ENCODE measurements around the gene BMERB1. TPM values are rescaled to one million over a fixed set of nuclear protein-coding genes. Genes with fewer than 3 reads are reported as not detected.

Gene BMERB1
- polyA plus RNA-seq, 1 of the 3 experiments (the other 2 are of a cell fraction) = 33.9 TPM

DNA sequence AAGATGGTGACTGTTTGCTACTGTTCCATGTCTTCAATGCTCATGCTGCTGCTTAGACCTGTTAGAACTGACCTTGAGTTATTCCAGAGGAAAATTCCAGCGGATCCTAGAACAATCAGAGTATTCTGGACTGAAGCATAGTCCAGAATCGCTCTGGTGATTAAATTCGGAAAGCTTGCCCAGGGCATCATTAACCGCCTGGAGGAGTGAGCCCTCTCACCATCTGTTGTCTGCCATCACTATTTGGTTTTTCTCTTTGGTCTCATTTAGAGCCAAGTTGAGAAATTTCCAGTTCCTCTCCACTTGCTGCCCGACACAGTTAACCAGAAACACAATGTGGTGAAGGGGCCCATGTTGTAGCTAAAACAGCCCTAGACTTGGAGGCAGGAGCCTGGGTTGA lies 104.1 kb downstream of the BMERB1 start:
- Histone ChIP-seq H3K9me2 (no peaks in the 10 kb centered on the region), H3K36me3 (replicated peaks in 1 of 2; ENCODE audit: control insufficient read depth in 1 of 2, insufficient read depth in 2 of 2, low read length in 1 of 2) (no peaks in the 10 kb centered on the region), H3K27ac (ENCODE audit: low read depth in 2 of 2, low read length in 1 of 2) (no peak overlapping the region), H3K9me3 (no peaks in the 10 kb centered on the region), H2AFZ (ENCODE audit: low read depth) (no peak overlapping the region), H3K4me3 (ENCODE audit: low read depth in 2 of 2, low read length in 1 of 2) (no peak overlapping the region), H3K79me2 (ENCODE audit: insufficient read depth) (no peaks in the 10 kb centered on the region), H3K4me1 (ENCODE audit: control insufficient read depth in 1 of 2, insufficient read depth in 2 of 2, low read depth in 1 of 2, low read length in 1 of 2) (no peaks in the 10 kb centered on the region; a peak in 1 of 4 replicates), H3K4me2 (no peak overlapping the region), H3K9ac (no peak overlapping the region), H3F3A (replicated peaks; ENCODE audit: insufficient read depth) (no peaks in the 10 kb centered on the region), H3K27me3 (ENCODE audit: insufficient read depth) (no peaks in the 10 kb centered on the region), H4K20me1 (ENCODE audit: insufficient read depth) (no peaks in the 10 kb centered on the region)
- ChIA-PET POLR2A (no interaction called here), CTCF (interaction anchor here (2.9 kb wide), 1 partner anchor 12 kb away, joined by 12 read pairs; no protein-coding TSS in a partner anchor)
- WGBS (ENCODE audit: low lambda C conversion rate) = 90% methylated on average over 5 of the region's 5 CpGs
- TF ChIP-seq FOSL2 (IDR thresholded peaks at IDR 0.05; ENCODE audit: borderline replicate concordance, low read depth) = no peak
- DNase-seq = no peak

DNA sequence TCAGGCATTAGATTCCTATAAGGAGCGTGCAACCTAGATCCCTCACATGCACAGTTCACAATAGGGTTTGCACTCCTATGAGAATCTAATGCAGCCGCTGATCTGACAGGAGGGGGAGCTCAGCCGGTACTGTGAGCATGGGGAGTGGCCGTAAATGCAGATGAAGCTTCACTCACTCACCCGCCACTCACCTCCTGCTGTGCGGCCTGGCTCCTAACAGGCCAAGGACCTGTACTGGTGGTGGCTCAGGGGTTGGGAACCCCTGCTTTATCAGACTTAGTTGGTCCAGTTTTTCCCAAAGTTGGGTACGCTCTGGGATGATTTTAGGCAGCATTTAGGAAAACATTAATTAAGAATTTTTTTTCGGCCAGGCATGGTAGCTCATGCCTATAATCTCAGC lies 104.8 kb downstream of the BMERB1 start:
- no peaks in the 10 kb centered on the region for H3K79me2 ChIP-seq (ENCODE audit: insufficient read depth)
- H3K9me2 ChIP-seq = no peaks in the 10 kb centered on the region
- ChIA-PET CTCF (interaction anchor here (1.2 to 2.9 kb wide), 2 partner anchors 12 to 113 kb away, joined by 3 to 12 read pairs; no protein-coding TSS in a partner anchor), POLR2A (no interaction called here)
- H3K4me3 ChIP-seq (ENCODE audit: low read depth in 2 of 2, low read length in 1 of 2) = no peak overlapping the region
- no peak for DNase-seq
- no peak overlapping the region for H3K27ac ChIP-seq (ENCODE audit: low read depth in 2 of 2, low read length in 1 of 2)
- no peaks in the 10 kb centered on the region for H3F3A ChIP-seq (replicated peaks; ENCODE audit: insufficient read depth)
- no peaks in the 10 kb centered on the region for H4K20me1 ChIP-seq (ENCODE audit: insufficient read depth)
- no peak overlapping the region for H2AFZ ChIP-seq (ENCODE audit: low read depth)
- H3K36me3 ChIP-seq (replicated peaks in 1 of 2; ENCODE audit: control insufficient read depth in 1 of 2, insufficient read depth in 2 of 2, low read length in 1 of 2) = no peaks in the 10 kb centered on the region
- no peaks in the 10 kb centered on the region; a peak in 1 of 4 replicates for H3K4me1 ChIP-seq (ENCODE audit: control insufficient read depth in 1 of 2, insufficient read depth in 2 of 2, low read depth in 1 of 2, low read length in 1 of 2)
- TF ChIP-seq SIN3A (IDR thresholded peaks at IDR 0.05; ENCODE audit: borderline replicate concordance, low read depth, low read length) = no peak
- no peaks in the 10 kb centered on the region for H3K9me3 ChIP-seq
- no peaks in the 10 kb centered on the region for H3K27me3 ChIP-seq (ENCODE audit: insufficient read depth)
- no peak overlapping the region for H3K9ac ChIP-seq
- H3K4me2 ChIP-seq = no peak overlapping the region
- WGBS (ENCODE audit: low lambda C conversion rate) = 95% methylated on average over 8 of the region's 8 CpGs

- no peak overlapping the region for H3K9ac ChIP-seq
- POLR2A ChIA-PET = interaction anchor here (0.6 to 0.7 kb wide), 2 partner anchors 30 to 607 kb away, joined by 3 read pairs; no protein-coding TSS in a partner anchor
- H3K27me3 ChIP-seq (ENCODE audit: insufficient read depth) = no peaks in the 10 kb centered on the region
- no peaks in the 10 kb centered on the region for H3K79me2 ChIP-seq (ENCODE audit: insufficient read depth)
- H3K9me2 ChIP-seq = no peaks in the 10 kb centered on the region
- CTCF ChIA-PET = interaction anchor here (0.8 to 2.6 kb wide), 2 partner anchors 9 to 18 kb away, joined by 3 to 13 read pairs; no protein-coding TSS in a partner anchor
- H3K27ac ChIP-seq (ENCODE audit: low read depth in 2 of 2, low read length in 1 of 2) = no peak overlapping the region
- no peaks in the 10 kb centered on the region for H3K36me3 ChIP-seq (replicated peaks in 1 of 2; ENCODE audit: control insufficient read depth in 1 of 2, insufficient read depth in 2 of 2, low read length in 1 of 2)
- WGBS (ENCODE audit: low lambda C conversion rate) = 93% methylated on average over 6 of the region's 7 CpGs
- no peak for DNase-seq
- no peaks in the 10 kb centered on the region; a peak in 1 of 4 replicates for H3K4me1 ChIP-seq (ENCODE audit: control insufficient read depth in 1 of 2, insufficient read depth in 2 of 2, low read depth in 1 of 2, low read length in 1 of 2)
- no peak overlapping the region for H3K4me2 ChIP-seq
- H3F3A ChIP-seq (replicated peaks; ENCODE audit: insufficient read depth) = no peaks in the 10 kb centered on the region
- no peak overlapping the region for H2AFZ ChIP-seq (ENCODE audit: low read depth)
- no peak overlapping the region for H3K4me3 ChIP-seq (ENCODE audit: low read depth in 2 of 2, low read length in 1 of 2)
- H4K20me1 ChIP-seq (ENCODE audit: insufficient read depth) = no peaks in the 10 kb centered on the region
- TF ChIP-seq, protein P1, sequence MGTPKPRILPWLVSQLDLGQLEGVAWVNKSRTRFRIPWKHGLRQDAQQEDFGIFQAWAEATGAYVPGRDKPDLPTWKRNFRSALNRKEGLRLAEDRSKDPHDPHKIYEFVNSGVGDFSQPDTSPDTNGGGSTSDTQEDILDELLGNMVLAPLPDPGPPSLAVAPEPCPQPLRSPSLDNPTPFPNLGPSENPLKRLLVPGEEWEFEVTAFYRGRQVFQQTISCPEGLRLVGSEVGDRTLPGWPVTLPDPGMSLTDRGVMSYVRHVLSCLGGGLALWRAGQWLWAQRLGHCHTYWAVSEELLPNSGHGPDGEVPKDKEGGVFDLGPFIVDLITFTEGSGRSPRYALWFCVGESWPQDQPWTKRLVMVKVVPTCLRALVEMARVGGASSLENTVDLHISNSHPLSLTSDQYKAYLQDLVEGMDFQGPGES (IDR thresholded peaks at IDR 0.05; ENCODE audit: low read depth, low read length) = no peak
- TF ChIP-seq FOXM1 (IDR thresholded peaks at IDR 0.05; ENCODE audit: low read depth) (no peak), SIN3A (IDR thresholded peaks at IDR 0.05; ENCODE audit: borderline replicate concordance, low read depth, low read length) (no peak), SMC3 (IDR thresholded peaks at IDR 0.05; ENCODE audit: low read depth, low read length) (no peak), TCF12 (IDR thresholded peaks at IDR 0.05) (no peak), FOXJ3 (CRISPR knock-in tag; IDR thresholded peaks at IDR 0.05) (no peak), EZH2phosphoT487 (IDR thresholded peaks at IDR 0.05; ENCODE audit: borderline replicate concordance, low read depth) (no peak), MXI1 (IDR thresholded peaks at IDR 0.05; ENCODE audit: low read depth, low read length) (no peak), TAF1 (IDR thresholded peaks at IDR 0.05; ENCODE audit: borderline replicate concordance, low read depth, low read length) (no peak), REST (IDR thresholded peaks at IDR 0.05; ENCODE audit: low read depth, low read length) (no peak), RAD21 (IDR thresholded peaks at IDR 0.05; ENCODE audit: low read length) (no peak), JUND (IDR thresholded peaks at IDR 0.05) (no peak), GATA2 (CRISPR knock-in tag; IDR thresholded peaks at IDR 0.05) (no peak), MEF2A (IDR thresholded peaks at IDR 0.05; ENCODE audit: borderline replicate concordance, low read depth) (no peak)
- TF ChIP-seq, protein P2, sequence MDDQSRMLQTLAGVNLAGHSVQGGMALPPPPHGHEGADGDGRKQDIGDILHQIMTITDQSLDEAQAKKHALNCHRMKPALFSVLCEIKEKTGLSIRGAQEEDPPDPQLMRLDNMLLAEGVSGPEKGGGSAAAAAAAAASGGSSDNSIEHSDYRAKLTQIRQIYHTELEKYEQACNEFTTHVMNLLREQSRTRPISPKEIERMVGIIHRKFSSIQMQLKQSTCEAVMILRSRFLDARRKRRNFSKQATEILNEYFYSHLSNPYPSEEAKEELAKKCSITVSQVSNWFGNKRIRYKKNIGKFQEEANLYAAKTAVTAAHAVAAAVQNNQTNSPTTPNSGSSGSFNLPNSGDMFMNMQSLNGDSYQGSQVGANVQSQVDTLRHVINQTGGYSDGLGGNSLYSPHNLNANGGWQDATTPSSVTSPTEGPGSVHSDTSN (IDR thresholded peaks at IDR 0.05) = no peak
- H3K9me3 ChIP-seq = no peaks in the 10 kb centered on the region
These were observed 107.9 kb downstream of the BMERB1 start for GRCh38 chr16:15542261-15542660.
